Stimulated activated CD8-positive, alpha-beta memory T cell treated with anti-CD3 and anti-CD28 coated beads, Interleukin-2, amount 100 ng/mL, for 1 hour (primary cell): Measurements from ENCODE around the gene ANO6.
"Not testable (repeated sequence)": the region's sequence is repeated elsewhere in the genome, so short reads cannot be mapped to it uniquely, and the experiment has no call there.

Experiments used
- DNase-seq, 2 donors: peaks; one replicate each; pipeline ENCODE4 v3.0.0-alpha.2; 2020; ENCODE audit warnings: low read depth in 2 of 2

Gene ANO6

GRCh38 chr12:45215419-45216229, at the start of gene ANO6:
TSS of gene ANO6 (plus strand) at chr12:45216095. CDS start at chr12:45216322, 227 bp downstream.
- peak; percentile 36 to 61 for DNase-seq

DNA sequence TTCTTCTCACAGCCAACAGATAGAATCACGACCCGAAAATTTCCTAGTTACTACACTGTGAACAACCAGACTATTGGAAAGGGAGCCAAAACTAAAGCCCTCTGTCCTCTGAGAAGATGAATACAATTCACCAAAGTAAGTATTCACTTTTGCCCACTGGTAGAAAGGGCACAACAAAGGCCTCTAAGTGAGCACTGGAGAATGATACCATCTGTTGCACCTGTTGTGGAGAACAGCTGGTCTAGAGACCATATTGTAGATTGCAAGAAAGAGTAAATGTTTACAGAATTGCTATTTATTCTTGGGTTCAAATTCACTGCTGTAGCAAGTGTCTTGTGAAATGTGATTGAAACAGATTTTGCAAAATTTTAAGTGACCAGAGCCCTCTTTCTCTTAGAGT, 46.9 kb upstream of the ANO6 start:
- DNase-seq, result no peak

GRCh38 chr12:45170456-45171042, 45.3 kb upstream of the ANO6 start:
- DNase-seq, result peak; percentile 50 to 69

GRCh38 chr12:45173293-45173692, 42.6 kb upstream of the ANO6 start:
- DNase-seq, result not testable (repeated sequence)

DNA sequence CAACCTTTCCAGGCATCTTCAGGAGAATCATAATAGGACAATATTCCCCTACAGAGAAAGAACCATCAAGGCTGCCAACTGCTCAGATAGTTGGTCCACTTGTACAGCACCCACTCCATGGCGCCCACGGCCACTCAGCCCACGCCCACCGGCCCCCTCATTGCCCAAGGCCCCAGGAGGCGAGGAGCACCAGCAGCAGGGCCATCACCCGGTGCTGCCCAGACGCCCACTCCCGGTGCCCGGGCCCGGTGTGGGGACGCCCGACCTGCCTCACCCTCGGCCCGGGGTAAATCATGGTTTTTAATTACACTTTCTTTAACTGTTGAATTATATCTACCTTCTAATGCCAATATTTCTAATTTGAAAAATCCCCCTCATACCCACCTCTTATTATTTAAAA, 41.3 kb upstream of the ANO6 start:
- DNase-seq, result no peak

- no peak for DNase-seq
Observed at GRCh38 chr12:45178771-45179170, 37.1 kb upstream of the ANO6 start.

DNA sequence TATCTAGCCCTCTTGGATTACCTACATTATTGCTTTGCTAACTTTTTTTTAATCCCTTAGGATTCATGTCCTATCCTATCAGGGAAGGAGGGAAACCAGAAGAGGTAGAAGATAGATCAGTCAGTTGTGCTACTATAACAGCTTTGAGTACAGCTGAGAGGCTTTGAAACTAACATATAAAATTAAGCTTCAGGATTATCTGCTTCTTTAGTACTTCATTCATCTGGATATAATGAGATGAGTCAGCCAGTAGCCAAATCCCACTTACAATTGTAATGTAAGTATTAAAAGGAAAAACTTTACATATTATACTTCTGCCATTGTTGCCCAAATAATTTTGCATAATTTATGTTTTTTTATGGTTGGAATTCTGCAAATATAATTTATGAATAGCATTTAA, 33.4 kb upstream of the ANO6 start:
- no peak for DNase-seq

DNA sequence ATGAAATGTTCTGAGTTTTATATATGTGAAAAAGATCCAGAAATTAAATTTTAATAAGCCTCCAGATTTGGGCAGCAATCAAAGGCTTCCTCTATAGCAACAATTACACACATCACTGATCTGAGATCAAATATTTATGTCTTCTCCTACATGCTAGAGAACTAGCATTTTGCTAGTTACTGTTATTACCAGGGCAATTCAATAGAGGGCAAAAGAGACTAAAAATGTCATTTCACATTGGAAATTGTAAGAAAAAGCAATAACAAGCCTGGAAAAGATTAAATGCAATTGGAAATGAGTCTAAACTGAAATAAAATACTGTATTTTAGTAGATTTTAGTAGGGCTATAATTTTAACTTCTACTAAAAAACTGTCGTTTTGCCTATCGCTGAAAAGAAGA, 32.6 kb upstream of the ANO6 start:
- no peak for DNase-seq

DNA sequence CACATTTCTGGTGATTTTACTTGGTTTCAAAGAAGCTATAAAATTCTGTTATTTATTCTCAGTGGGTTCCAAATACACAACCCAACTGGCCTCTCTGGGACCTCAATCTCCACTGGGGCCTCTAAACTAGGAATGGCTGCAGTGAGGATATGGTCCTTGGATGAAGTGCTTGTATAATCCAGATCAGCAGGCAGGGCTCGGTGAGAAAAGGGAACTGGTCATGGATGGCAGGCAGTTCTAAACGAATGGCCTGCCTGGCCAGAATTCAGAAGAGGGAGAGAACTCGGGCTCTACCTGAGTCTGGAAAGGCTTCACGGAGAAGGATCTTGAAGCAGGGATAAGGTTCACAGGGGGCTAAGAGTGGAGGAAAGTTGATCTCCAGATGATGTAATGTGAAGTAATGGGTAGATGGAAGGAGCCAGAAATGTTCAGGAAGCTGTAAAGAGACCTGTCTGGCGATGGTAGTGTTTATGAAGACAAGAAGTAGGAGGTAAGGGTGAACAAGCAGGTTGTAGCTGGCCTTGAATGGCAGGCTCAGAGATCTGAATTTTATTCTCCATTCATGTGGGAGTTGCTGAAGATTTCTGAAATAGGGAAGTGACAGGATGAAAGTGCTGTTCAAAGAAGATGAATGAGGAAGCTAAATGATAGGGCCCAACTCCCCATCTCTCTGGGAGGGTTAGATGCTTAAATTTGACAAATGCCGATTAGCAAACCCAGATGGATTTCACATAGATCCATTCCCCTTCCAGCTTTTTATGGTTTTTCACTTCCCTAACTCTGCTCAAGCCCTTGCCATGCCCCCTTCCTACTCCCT, 31.5 kb upstream of the ANO6 start:
- DNase-seq, result no peak

GRCh38 chr12:45186762-45187161, 29.1 kb upstream of the ANO6 start:
- no peak for DNase-seq

DNA sequence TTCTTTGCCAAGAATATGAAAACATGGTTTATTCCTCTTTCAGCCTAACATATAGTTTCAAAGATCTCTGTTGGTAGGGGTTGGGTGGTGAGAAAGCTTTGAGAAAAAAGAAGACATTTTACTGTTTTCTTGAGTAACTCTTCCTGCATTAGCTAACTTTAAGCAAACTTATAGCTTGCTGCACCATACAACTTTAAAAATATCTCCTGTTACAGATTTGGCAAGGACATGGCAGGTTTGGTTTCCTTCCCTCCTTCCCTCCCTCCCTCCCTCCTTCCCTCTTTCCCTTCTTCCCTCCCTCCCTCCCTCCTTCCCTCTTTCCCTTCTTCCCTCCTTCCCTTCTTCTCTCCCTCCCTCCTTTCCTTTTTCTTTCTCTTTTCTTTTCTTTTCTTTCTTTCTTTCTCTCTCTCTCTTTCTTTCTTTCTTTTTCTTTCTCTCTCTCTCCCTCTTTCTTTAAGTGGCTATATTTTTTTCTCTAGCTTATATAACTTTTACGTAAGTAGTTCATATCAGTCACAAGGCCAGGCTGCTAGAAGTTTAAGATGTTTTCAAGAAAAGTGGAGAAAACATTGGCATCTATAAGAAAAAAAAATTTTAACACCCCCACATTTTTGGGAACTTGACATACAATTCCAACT, 26.0 kb upstream of the ANO6 start:
- no peak for DNase-seq

- no peak for DNase-seq
Observed at GRCh38 chr12:45191239-45191638, 24.7 kb upstream of the ANO6 start.

DNA sequence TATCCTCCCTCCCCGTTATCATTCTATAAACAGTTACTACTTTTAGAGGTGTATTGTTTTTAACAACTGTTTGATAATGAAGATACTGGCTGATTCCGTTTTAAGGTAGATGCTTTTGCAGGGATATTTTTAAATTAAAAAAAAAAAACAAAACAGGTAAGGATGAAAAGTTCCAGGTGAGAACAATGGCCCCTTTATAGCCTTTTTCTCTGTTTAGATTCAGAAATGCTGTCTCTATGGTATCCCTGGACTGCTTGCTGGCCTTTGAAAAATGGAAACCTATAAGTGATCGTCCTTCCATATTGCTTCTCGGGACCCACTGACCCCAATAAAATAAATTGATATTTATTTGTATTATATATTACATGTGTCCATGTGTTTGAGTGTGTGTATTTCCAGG, 23.2 kb upstream of the ANO6 start:
- DNase-seq, result no peak

DNA sequence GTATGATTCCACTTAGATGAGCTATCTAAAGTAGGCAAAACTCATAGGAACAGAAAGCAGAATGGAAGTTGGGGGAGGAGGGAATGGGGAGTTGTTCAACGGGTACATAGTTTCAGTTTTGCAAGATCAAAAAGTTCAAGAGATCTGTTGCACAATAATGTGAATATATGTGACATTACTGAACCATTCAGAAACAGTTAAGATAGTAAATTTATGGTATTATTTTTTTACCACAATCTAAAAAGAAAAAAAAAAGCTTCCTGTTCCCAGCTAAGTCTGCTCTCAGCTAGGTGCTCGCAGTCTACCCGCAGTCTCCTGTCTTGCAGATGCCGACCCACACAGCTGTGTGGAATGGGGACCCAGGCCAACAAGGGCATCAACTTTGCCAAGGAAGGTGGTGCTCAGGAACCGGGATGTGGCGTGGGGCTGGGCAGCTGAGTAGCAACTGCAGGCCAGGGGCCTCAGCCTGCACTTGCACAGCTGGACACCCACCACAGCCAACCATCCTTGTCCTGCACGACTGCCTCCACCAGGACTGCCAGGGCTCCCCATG, 15.3 kb upstream of the ANO6 start:
- no peak for DNase-seq

- DNase-seq, result no peak
Observed at GRCh38 chr12:45203767-45204166, 12.1 kb upstream of the ANO6 start.

DNA sequence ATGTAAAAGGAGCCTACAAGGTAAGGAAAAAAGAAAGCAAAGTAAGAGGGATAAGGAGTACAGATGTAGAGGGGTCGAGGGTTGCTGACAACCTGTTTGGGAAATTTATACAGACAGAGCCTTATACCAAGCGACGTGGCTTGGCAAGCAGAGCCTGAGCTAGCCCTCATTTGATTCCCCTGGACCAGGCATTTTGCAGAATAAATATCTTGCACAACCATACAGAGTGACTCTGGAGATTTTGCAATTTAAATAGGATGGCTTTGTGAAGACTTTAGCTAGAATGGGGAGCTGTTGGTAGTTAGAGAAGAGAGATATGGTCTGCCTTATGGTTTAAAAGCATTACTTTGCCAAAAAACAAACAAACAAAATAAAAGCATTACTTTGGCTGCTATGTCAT, 11.1 kb upstream of the ANO6 start:
- DNase-seq, result no peak

- DNase-seq, result no peak
Observed at GRCh38 chr12:45205165-45205825, 10.6 kb upstream of the ANO6 start.

DNA sequence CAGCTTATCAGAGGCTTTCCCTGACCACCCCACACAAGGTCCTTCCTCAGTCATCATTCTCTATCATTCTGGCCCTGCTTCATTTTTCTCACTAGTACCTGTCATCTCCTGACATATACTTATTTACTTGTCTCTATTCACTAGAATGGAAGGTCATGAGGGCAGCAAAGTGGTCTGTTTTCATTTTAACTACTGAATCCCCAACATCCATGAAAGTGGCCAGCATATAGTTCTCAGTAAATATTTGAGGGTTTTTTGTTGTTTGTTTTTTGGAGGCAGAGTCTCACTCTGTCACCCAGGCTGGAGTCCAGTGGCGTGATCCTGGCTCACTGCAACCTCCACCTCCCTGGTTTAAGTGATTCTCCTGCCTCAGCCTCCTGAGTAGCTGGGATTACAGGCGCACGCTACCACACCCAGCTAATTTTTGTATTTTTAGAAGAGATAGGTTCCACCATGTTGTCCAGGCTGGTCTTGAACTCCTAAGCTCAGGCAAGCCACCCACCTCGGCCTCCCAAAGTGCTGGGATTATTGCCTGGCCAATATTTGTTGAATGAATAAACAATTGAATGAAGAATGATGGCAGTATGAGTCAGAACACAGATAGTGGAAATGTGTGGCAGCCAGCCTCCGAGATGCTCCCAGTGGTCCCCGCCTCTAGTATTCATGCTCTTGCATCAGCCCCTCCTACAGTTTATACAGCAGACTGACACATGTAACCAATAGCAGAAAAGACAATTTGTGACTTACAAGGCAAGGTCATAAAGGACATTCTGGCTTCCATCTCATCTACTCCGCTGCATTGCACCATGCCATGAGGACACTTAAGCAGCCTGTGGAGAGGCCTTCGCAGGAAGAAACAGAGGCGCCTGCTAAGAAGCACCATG, 7.0 kb upstream of the ANO6 start:
- no peak for DNase-seq

DNA sequence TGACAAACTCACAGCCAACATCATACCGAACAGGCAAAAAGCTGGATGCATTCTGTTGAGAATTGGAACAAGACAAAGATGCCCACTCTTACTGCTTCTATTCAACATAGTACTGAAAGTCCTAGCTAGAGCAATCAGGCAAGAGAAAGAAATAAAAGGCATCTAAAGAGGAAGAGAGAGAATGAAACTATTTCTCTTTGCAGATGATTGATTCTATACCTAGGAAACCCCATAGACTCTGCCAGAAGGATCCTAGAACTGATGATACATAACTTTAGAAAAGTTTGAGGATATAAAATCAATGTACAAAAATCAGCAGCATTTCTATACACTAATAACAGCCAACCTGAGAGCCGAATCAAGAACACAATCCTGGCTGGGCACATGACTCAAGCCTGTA, 6.1 kb upstream of the ANO6 start:
- DNase-seq, result no peak

- DNase-seq, result no peak
Observed at GRCh38 chr12:45212064-45212463, 3.8 kb upstream of the ANO6 start.
